HepG2 (cell line): ENCODE results near the gene GSK3A. TPM values are rescaled to one million over a fixed set of nuclear protein-coding genes. Genes with fewer than 3 reads are reported as not detected.
A peak's percentile ranks its signal among the peaks of the same experiment; 100 is the strongest.

Source experiments
- ATF5 ChIP-seq: sonication (generic); formaldehyde crosslinking; IDR thresholded peaks from 2 replicates; pipeline ENCODE4 v1.4.0; 2020; ENCODE audit warnings: mild to moderate bottlenecking, low read depth, missing genetic modification reagents
- BCL6 ChIP-seq: IDR thresholded peaks from 2 replicates; pipeline ENCODE4 v1.6.1; 2016; ENCODE audit warnings: missing genetic modification reagents, missing compliant biosample characterization
- CEBPG ChIP-seq: IDR thresholded peaks from 2 replicates; pipeline ENCODE4 v1.6.1; 2016
- CREB1 ChIP-seq, 2 experiments: fragments of 450-650 bp in 1 of 2; IDR thresholded peaks; 2 replicates each; pipeline ENCODE4 v1.6.1; 2016 to 2017; ENCODE audit warnings: control low read depth in 1 of 2, mild to moderate bottlenecking in 1 of 2, missing compliant biosample characterization in 1 of 2, missing genetic modification characterization in 1 of 2
- DZIP1 ChIP-seq: sonication (generic); formaldehyde crosslinking; IDR thresholded peaks from 2 replicates; pipeline ENCODE4 v1.5.0; 2020; ENCODE audit warnings: mild to moderate bottlenecking, missing genetic modification reagents
- FOXJ3 ChIP-seq: sonication (generic); formaldehyde crosslinking; IDR thresholded peaks from 2 replicates; pipeline ENCODE4 v1.4.0; 2020; ENCODE audit warnings: missing genetic modification reagents, mild to moderate bottlenecking, borderline replicate concordance
- GABPB1 ChIP-seq: IDR thresholded peaks from 2 replicates; pipeline ENCODE4 v1.6.1; 2016; ENCODE audit warnings: mild to moderate bottlenecking, missing genetic modification reagents, moderate library complexity, missing compliant biosample characterization
- KDM6A ChIP-seq: IDR thresholded peaks from 2 replicates; pipeline ENCODE4 v1.6.1; 2016; ENCODE audit warnings: low read depth
- MNT ChIP-seq: fragments of 450-650 bp; IDR thresholded peaks from 2 replicates; pipeline ENCODE4 v1.6.1; 2016
- NFE2L1 ChIP-seq: sonication (generic); formaldehyde crosslinking; IDR thresholded peaks from 2 replicates; pipeline ENCODE4 v1.4.0; 2020; ENCODE audit warnings: missing genetic modification reagents, mild to moderate bottlenecking, borderline replicate concordance
- PITX1 ChIP-seq: sonication (generic); formaldehyde crosslinking; IDR thresholded peaks from 2 replicates; pipeline ENCODE4 v1.5.1; 2020; ENCODE audit warnings: mild to moderate bottlenecking, missing genetic modification reagents
- POLR2G ChIP-seq: fragments of 200-400 bp; formaldehyde crosslinking; IDR thresholded peaks from 2 replicates; pipeline ENCODE4 v1.6.1; 2018; ENCODE audit warnings: mild to moderate bottlenecking, low read depth, low read length, moderate library complexity
- RBFOX2 ChIP-seq: fragments of 200-400 bp; formaldehyde crosslinking; IDR thresholded peaks from 2 replicates; pipeline ENCODE4 v1.6.1; 2017; ENCODE audit warnings: low read depth, mild to moderate bottlenecking, low read length
- SALL1 ChIP-seq: sonication (generic); formaldehyde crosslinking; IDR thresholded peaks from 2 replicates; pipeline ENCODE4 v1.8.0; 2022; ENCODE audit warnings: mild to moderate bottlenecking, missing genetic modification reagents
- SKIL ChIP-seq: sonication (generic); formaldehyde crosslinking; IDR thresholded peaks from 2 replicates; pipeline ENCODE4 v1.8.0; 2022; ENCODE audit warnings: missing genetic modification reagents, mild to moderate bottlenecking, moderate library complexity, borderline replicate concordance
- TCF7L2 ChIP-seq: IDR thresholded peaks from 2 replicates; pipeline ENCODE4 v1.6.1; 2011; ENCODE audit warnings: mild to moderate bottlenecking, low read depth, low read length, moderate library complexity
- ZFP37 ChIP-seq: sonication (generic); formaldehyde crosslinking; IDR thresholded peaks from 2 replicates; pipeline ENCODE4 v1.4.0; 2020; ENCODE audit warnings: missing genetic modification reagents, borderline replicate concordance
- ZNF883 ChIP-seq: sonication (generic); formaldehyde crosslinking; IDR thresholded peaks from 2 replicates; pipeline ENCODE4 v1.5.1; 2020; ENCODE audit warnings: mild to moderate bottlenecking, missing genetic modification reagents; ENCODE audit errors: not compliant biosample characterization
- polyA plus RNA-seq, 8 experiments: library from polyadenylated mRNA; depleted of rRNA in 3 of 8; stranded (reverse) in 7 of 8; unstranded in 1 of 8; fragments of >200 nt; fragmentation: Illumina TruSeq in 4 of 8; extraction: Trizol in 4 of 8; gene quantifications; 2 replicates each; pipeline versions ENCODE4 v1.2.1 to v1.2.3, GENCODE V29; 2011 to 2016; ENCODE audit warnings: low read depth in 4 of 8, missing spikeins in 1 of 8, mixed read lengths in 1 of 8; ENCODE audit not compliant: insufficient read depth in 1 of 8
- total RNA-seq, 5 experiments: library from RNA; depleted of rRNA; stranded (reverse); fragments of >200 nt; fragmentation: Illumina TruSeq; extraction: Trizol; gene quantifications; 2 replicates each; pipeline ENCODE4 v1.2.3, GENCODE V29; 2016; ENCODE audit warnings: low read depth in 1 of 5

Gene GSK3A
- total and polyA plus RNA-seq, 2 of the 13 experiments (the other 11 are each of a cell fraction or from before 2014, with no cell fraction given) = 16.9 to 52.5 TPM

DNA sequence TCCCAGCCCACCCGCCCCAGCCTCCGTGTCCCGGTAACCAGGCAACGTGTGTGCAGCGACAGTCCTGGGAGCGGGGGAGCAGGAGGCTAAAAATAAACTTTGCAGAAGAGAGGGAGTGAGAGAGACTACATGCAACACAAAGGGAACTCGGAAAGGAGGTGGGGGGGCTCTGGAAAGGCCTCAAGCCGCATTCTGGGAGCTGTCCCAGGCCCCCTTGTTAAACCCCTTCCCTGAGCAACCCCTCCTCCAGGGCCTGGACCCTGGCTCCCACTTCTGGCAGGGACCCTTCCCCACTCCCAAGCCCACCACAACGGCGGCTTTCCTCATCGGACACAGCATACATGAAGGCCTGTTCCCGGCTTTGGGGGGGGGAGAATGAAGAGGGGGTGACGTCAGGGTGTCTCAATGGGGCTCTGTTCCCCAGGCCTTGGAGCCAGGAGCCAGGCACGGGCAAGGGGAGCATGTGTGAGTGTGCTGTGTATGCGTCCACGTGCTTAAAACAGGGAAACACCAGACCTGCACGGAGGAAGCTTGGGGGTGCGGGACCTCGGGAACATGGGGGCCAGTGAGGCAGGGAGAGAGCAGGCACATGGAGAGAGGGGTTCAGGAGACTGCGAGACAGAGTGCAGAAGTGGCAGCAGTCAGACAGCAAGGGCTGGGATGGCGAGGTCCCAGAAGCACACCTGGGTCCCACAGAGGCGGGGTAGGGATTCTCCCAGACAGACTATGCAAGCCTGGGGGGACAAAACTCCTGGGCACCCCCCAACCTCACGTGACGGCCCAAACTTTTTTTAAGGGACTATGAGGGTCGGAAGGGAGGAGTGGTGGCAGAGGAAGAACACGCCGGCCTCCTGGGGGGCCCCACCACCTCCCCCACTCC is 10.2 kb upstream of the GSK3A start (continued):
- TF ChIP-seq DZIP1 (CRISPR knock-in tag) (no peak; the same call in 1 of the 2 replicates), TCF7L2 (no peak), PITX1 (no peak), KDM6A (no peak), MNT (0 out of 2 replicates have a peak, but pooled peaks have one; percentile 50), ATF5 (CRISPR knock-in tag) (no peak), SKIL (CRISPR knock-in tag) (no peak), RBFOX2 (peak; percentile 45; the same call in 1 of the 2 replicates), GABPB1 (CRISPR knock-in tag) (no peak), FOXJ3 (CRISPR knock-in tag) (no peak), POLR2G (no peak), ZFP37 (CRISPR knock-in tag) (no peak), CREB1 (IDR thresholded peaks at IDR 0.05) (peak; percentile 56; the same call in 1 of the 2 replicates), CREB1 (CRISPR knock-in tag; IDR thresholded peaks at IDR 0.05) (no peak), SALL1 (CRISPR knock-in tag) (0 out of 2 replicates have a peak, but pooled peaks have one; percentile 12), NFE2L1 (no peak), CEBPG (CRISPR knock-in tag) (no peak), BCL6 (CRISPR knock-in tag) (no peak), ZNF883 (CRISPR knock-in tag) (no peak)
